Measurements from ENCODE around the gene ICAM3.
"Not testable (repeated sequence)": the region's sequence is repeated elsewhere in the genome, so short reads cannot be mapped to it uniquely, and the experiment has no call there.

ICAM3 gene, protein sequence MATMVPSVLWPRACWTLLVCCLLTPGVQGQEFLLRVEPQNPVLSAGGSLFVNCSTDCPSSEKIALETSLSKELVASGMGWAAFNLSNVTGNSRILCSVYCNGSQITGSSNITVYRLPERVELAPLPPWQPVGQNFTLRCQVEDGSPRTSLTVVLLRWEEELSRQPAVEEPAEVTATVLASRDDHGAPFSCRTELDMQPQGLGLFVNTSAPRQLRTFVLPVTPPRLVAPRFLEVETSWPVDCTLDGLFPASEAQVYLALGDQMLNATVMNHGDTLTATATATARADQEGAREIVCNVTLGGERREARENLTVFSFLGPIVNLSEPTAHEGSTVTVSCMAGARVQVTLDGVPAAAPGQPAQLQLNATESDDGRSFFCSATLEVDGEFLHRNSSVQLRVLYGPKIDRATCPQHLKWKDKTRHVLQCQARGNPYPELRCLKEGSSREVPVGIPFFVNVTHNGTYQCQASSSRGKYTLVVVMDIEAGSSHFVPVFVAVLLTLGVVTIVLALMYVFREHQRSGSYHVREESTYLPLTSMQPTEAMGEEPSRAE

DNA sequence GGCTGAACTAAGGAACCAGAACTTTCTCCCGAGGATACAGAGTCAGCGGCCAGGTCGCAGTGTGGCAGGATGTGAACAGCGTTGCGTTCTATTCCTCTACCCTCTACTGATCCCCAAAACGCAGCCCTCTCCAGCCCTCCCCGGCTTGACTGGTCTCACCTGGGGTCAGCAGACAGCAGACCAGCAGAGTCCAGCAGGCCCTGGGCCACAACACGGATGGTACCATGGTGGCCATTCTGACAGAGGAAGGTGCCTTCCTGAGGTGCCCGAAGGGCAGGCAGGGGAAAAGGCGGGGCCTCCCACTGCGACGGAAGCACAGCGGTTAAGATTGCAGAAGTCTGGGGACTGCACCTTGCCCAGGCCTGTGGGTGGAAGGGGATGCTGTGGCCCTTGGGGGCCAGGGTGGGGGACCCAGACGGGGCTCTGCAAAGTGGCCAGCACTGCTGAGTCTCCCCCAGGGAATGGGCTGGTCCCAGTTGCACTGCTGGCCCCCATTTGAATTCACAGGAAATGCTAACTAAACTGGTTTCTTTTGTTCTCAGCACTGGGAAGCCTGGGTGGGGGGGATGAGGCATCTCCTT lies at the start of gene ICAM3:
ICAM3 (minus strand) TSS at position 245 of the 581 bp plus-strand sequence; CDS start at position 235, 10 bp downstream.
- no peak for TF ChIP-seq JUND (IDR thresholded peaks at IDR 0.05; ENCODE audit: low read depth)
- in situ Hi-C loops (cut with HindIII; ENCODE audit: low pct_unique_long_range_greater_than_20kb, low sequenced_read_pairs): no loop called here

DNA sequence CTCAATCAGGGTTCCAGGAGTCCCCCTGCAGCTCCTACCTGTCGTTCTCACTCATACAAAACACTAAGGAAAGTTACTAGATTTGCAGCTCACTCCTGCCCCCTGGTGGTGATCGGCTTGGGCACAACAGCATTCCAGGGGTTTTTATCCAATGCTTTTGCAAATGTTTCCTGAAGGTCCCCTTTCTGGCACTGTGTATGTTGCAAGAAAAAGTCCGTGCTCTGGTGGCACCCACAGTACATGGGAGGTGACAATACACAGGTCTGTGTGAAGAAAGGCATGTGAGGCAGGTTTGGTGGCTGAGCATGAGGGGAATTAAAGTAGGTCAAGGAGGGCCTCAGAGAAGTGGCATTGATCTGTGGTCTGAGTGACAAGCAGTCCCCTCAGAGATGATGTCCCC lies 49.5 kb upstream of the ICAM3 start:
- DNase-seq (ENCODE audit: low read depth in 1 of 2, low spot score in 1 of 2): peak; percentile 47 to 82
- TF ChIP-seq JUND (IDR thresholded peaks at IDR 0.05; ENCODE audit: low read depth): no peak
- in situ Hi-C loops (cut with HindIII; ENCODE audit: low pct_unique_long_range_greater_than_20kb, low sequenced_read_pairs): no loop called here

More for the DNA sequence above, at the start of gene ICAM3:
- no peak for DNase-seq (ENCODE audit: low read depth in 1 of 2, low spot score in 1 of 2)

DNA sequence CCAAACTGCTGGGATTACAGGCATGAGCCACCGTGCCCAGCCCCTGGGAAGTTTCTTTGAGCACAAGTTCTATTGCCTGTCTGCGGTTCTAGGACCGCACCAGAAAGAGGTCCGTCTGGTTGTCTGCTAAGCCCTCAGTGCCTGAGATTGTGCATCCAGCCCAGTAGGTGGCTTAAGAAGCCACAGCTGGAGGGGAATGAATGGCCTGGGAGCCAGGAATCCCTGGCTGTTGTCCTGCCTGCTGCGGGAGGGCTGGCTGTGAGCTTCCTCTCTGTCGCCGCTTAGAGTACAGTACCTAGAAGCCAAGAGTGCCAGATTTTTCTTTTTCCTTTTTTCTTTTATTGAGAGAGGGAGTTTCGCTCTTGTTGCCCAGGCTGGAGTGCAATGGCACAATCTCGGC lies 45.2 kb upstream of the ICAM3 start:
- no peak for TF ChIP-seq JUND (IDR thresholded peaks at IDR 0.05; ENCODE audit: low read depth)
- DNase-seq (ENCODE audit: low read depth in 1 of 2, low spot score in 1 of 2): no peak
- in situ Hi-C loops (cut with HindIII; ENCODE audit: low pct_unique_long_range_greater_than_20kb, low sequenced_read_pairs): no loop called here

DNA sequence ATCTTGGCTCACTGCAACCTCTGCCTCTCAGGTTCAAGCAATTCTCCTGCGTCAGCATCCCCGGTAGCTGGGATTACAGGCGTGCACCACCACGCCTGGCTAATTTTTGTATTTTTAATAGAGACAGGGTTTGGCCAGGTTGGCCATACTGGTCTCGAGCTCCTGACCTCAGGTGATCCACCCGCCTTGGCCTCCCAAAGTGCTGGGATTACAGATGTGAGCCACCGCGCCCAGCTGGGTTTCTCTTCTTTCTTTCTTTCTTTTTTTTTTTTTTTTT lies 43.7 kb upstream of the ICAM3 start:
- in situ Hi-C loops (cut with HindIII; ENCODE audit: low pct_unique_long_range_greater_than_20kb, low sequenced_read_pairs); DNase-seq (ENCODE audit: low read depth in 1 of 2, low spot score in 1 of 2): not testable (repeated sequence)

DNA sequence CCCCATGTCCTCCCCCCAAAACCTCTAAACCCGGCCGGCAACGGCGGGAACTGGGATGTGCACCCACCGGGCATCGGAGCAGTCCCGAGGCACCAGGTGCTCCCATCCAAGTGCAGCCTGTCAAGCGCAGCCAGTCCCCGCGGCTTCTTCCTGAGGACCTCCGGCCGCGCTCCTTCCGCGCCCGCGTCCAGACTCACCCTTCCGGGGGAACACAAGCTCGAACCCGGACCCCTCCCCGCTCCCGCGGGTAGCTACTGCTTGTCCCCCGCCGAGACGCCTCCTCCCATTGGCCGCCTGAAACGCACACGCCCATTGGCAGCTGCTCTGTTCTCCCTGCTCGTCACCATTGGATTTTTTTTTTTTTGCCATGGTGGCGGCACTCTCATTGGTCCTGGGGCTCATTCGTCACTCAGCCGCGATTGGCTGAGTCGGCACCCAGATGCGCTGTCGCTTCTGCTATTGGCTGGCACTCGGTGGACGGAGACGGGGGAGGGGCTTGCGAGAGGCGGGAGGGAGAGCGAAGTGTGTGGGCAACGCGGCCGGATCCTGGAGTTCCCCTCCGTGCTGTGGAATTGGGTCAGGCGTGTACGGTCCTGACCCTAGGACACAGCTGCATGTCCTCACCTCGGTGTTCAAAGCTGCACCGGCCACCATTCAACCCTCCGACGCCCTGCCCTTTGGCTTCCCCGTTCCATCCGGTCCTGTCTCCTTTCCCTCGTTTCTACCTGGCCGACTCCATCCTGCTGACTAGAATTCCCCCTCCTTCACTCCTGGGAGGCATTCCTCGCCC lies 41.1 kb upstream of the ICAM3 start, which contains the start of gene TYK2:
TYK2 (minus strand) TSS at position 260 of the 790 bp plus-strand sequence. CDS start 2,166 bp downstream, outside the sequence.
- peak; percentile 97 to 99 for DNase-seq (ENCODE audit: low read depth in 1 of 2, low spot score in 1 of 2)
- in situ Hi-C loops (cut with HindIII; ENCODE audit: low pct_unique_long_range_greater_than_20kb, low sequenced_read_pairs): no loop called here
- TF ChIP-seq JUND (IDR thresholded peaks at IDR 0.05; ENCODE audit: low read depth): no peak

DNA sequence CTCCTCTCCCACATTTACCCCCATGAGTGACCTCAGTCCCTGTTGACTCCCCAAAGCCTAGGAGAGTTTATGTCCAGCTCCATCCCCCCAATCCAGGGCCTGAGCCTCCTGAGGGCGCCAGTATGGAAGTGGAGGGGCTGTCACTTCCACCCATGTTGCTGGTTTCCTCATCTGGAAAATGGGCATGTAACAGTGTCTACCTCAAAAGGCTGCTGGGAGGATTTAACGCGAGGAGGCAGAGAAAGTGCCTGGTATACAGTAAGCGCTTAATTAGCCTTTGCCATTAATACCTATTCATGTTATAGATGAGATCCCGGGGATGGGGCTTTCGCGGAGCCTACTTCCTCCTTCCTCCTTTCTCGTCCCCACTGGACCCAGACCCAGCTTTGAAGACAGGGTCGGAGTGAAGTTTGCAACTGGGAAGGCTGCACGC lies 40.5 kb upstream of the ICAM3 start:
- DNase-seq (ENCODE audit: low read depth in 1 of 2, low spot score in 1 of 2): no peak
- no peak for TF ChIP-seq JUND (IDR thresholded peaks at IDR 0.05; ENCODE audit: low read depth)
- in situ Hi-C loops (cut with HindIII; ENCODE audit: low pct_unique_long_range_greater_than_20kb, low sequenced_read_pairs): no loop called here

DNA sequence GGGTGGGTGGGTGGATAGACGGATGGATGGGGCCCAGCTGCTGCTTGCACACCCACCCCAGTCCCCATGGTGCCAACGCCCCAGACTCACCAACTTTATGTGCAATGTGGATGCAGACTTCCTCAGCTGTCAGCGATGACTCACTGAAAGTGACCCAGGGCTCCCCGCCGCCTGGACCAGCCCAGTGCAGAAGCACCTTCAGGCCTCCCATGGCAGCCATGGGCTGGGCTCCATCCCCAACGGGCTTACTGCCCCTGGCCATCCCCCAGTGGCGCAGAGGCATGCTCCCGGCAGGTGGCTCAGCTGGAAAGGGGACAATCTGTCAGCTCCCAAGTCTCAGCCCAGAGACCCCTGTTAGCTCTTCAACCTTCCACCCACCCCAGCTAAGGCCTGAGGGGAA lies 38.7 kb upstream of the ICAM3 start:
- no peak for DNase-seq (ENCODE audit: low read depth in 1 of 2, low spot score in 1 of 2)
- TF ChIP-seq JUND (IDR thresholded peaks at IDR 0.05; ENCODE audit: low read depth): no peak
- in situ Hi-C loops (cut with HindIII; ENCODE audit: low pct_unique_long_range_greater_than_20kb, low sequenced_read_pairs): no loop called here

DNA sequence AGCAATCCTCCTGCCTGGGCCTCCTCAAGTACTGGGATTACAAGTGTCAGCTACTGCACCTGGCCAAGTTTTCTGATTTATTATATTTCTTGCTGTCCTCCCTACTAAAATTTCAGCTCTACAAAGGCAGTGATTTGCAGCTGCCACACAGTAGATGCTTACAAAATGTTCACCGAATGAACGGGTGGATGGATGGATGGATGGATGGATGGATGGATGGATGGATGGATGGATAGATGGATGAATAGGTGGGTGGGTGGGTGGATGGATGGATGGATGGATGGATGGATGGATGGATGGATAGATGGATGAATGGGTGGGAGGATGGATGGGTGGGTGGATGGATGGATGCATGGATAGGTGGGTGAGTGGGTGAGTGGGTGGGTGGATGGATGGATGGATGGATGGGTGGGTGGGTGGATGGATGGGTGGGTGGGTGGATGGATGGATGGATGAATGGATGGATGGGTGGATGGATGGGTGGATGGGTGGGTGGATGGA lies 37.8 kb upstream of the ICAM3 start:
- DNase-seq (ENCODE audit: low read depth in 1 of 2, low spot score in 1 of 2); in situ Hi-C loops (cut with HindIII; ENCODE audit: low pct_unique_long_range_greater_than_20kb, low sequenced_read_pairs): not testable (repeated sequence)

DNA sequence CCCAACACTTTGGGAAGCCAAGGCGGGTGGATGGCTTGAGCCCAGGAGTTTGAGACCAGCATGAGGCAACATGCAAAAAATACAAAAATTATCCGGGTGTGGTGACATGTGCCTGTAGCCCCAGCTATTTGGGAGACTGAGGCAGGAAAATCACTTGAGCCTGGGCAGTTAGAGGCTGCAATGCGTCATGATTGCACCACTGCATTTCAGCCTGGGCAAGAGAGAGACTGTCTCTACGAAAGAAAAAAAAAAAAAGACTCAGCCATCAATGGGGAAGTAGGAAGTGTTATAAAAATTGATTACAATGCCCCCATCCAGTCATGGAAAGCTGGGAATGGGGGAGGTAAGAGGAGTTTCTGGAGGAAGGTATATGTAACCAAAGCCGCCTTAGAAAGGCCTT lies 35.5 kb upstream of the ICAM3 start:
- no peak for DNase-seq (ENCODE audit: low read depth in 1 of 2, low spot score in 1 of 2)
- no peak for TF ChIP-seq JUND (IDR thresholded peaks at IDR 0.05; ENCODE audit: low read depth)
- in situ Hi-C loops (cut with HindIII; ENCODE audit: low pct_unique_long_range_greater_than_20kb, low sequenced_read_pairs): no loop called here

DNA sequence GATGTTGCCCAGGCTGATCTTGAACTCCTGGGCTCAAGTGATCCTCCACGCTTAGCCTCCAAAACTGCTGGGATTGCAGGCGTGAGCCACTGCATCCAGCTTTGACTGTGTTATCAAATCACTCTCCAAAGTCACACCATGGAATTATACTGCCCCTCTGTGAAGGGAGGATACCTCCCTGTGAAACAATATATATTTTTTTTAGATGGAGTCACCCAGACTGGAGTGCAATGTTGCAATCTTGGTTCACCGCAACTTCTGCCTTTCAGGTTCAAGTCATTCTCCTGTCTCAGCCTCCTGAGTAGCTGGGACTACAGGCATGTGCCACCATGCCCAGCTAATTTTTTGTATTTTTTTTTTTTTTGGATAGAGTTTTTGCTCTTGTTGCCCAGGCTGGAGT lies 33.3 kb upstream of the ICAM3 start:
- no peak for TF ChIP-seq JUND (IDR thresholded peaks at IDR 0.05; ENCODE audit: low read depth)
- in situ Hi-C loops (cut with HindIII; ENCODE audit: low pct_unique_long_range_greater_than_20kb, low sequenced_read_pairs): no loop called here
- no peak for DNase-seq (ENCODE audit: low read depth in 1 of 2, low spot score in 1 of 2)

DNA sequence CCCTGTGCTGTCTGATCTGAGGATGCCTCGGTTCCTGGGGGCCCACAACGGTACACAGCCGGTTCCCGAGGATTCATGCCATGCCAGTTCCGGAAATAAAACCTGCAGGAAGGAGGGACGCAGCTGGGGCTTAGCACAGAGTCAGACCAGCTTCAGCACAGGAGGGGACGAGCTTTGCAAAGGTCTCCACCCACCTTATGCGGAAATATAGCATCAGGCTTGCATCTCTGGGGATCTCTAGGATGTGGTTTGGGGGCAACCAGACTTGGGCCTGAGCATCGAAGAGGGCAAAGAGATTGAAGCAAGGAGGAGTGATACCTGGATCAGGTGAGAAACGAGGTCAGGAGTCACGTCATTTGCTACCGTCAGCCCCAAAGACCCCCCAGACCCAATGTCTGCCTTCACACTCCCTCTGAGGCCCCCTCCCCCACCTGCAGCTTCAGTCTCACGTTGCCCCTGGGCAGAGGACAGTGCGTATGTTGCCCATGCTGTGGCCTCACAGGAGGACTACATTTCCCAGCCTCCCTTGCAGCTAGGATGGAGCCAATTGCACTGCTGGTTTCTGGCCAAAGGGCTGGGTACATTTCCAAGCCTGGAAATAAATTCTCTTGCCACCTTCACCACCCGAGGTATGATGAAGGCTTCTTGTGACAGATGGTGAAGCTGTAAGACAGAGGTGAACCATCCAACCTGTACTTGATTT lies 28.8 kb upstream of the ICAM3 start:
- in situ Hi-C loops (cut with HindIII; ENCODE audit: low pct_unique_long_range_greater_than_20kb, low sequenced_read_pairs): no loop called here
- no peak for DNase-seq (ENCODE audit: low read depth in 1 of 2, low spot score in 1 of 2)
- no peak for TF ChIP-seq JUND (IDR thresholded peaks at IDR 0.05; ENCODE audit: low read depth)

DNA sequence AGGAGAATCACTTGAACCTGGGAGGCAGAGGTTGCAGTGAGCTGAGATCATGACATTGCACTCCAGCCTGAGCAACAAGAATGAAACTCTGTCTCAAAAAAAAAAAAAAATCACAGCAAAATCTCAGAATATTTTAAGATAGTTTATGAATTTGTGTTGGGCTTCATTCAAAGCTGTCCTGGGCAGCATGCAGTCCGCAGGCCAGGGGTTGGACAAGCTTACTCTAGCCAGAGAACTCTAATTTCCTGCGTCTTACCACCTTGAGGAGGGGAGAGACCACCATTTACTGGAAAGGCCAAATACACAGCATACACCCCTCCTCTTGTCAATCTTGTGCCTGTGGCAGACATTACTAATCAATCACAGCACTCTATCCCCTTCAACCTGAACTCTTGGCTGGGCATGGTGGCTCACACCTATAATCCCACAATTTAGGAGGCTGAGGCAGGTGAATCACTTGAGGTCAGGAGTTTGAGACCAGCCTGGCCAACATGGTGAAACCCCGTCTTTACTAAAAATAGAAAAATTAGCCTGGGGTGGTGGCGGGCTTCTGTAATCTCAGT lies 27.6 kb upstream of the ICAM3 start:
- in situ Hi-C loops (cut with HindIII; ENCODE audit: low pct_unique_long_range_greater_than_20kb, low sequenced_read_pairs); DNase-seq (ENCODE audit: low read depth in 1 of 2, low spot score in 1 of 2): not testable (repeated sequence)

All from T47D (cell line).